ENCODE measurements around the gene CDKL2. TPM values are rescaled to one million over a fixed set of nuclear protein-coding genes. Genes with fewer than 3 reads are reported as not detected.

The CDKL2 gene
- total RNA-seq, 1 experiment from 2014 or later: 1.5 TPM

DNA sequence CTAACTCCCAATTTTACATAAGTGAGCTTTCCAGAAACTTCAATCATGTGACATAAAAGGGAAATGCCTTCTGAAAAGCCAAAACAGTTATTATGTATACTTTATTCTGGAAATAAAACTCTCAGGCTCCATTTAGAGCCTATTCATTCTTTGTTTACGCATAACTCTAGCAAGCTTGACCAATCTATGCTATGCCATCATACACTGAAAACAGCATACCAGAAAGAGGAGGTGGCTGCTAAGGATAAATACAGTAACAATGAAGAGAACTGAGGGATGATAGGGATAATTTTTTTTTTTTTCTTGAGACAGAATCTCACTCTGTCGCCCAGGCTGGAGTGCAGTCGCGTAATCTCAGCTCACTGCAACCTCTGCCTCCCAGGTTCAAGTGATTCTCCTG is 24.4 kb downstream of the CDKL2 start:
- H3K36me3 ChIP-seq (ENCODE audit: insufficient read depth, low read length, poor library complexity, severe bottlenecking): no peaks in the 10 kb centered on the region
- ChIA-PET POLR2A (ENCODE audit: low non-redundant PET) (no interaction called here), CTCF (no interaction called here)
- H3K27me3 ChIP-seq (replicated peaks; ENCODE audit: insufficient read depth, low read depth, low read length, poor library complexity): no peaks in the 10 kb centered on the region
- no TSS peak for BruUV-seq (replicated peaks)
- H3K4me1 ChIP-seq (ENCODE audit: insufficient read depth, low read length, poor library complexity, severe bottlenecking): no peaks in the 10 kb centered on the region
- intact Hi-C loops (cut with micrococcal nuclease; ENCODE audit: unreplicated experiment): no loop called here
- no peak for DNase-seq (ENCODE audit: low spot score)
- H3K9me3 ChIP-seq (ENCODE audit: low read depth, low read length, poor library complexity, severe bottlenecking): no peaks in the 10 kb centered on the region
- TF ChIP-seq, protein P1, sequence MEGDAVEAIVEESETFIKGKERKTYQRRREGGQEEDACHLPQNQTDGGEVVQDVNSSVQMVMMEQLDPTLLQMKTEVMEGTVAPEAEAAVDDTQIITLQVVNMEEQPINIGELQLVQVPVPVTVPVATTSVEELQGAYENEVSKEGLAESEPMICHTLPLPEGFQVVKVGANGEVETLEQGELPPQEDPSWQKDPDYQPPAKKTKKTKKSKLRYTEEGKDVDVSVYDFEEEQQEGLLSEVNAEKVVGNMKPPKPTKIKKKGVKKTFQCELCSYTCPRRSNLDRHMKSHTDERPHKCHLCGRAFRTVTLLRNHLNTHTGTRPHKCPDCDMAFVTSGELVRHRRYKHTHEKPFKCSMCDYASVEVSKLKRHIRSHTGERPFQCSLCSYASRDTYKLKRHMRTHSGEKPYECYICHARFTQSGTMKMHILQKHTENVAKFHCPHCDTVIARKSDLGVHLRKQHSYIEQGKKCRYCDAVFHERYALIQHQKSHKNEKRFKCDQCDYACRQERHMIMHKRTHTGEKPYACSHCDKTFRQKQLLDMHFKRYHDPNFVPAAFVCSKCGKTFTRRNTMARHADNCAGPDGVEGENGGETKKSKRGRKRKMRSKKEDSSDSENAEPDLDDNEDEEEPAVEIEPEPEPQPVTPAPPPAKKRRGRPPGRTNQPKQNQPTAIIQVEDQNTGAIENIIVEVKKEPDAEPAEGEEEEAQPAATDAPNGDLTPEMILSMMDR (conservative IDR thresholded peaks at IDR 0.05; ENCODE audit: low read depth, low read length): no peak
- TF ChIP-seq EZH2 (IDR thresholded peaks at IDR 0.05; ENCODE audit: borderline replicate concordance, low read depth, low read length, poor library complexity, severe bottlenecking): no peak
- no peak overlapping the region for H3K4me3 ChIP-seq (ENCODE audit: low read depth, low read length, poor library complexity, severe bottlenecking)
- no peak overlapping the region for H3K27ac ChIP-seq (ENCODE audit: low read depth, low read length, poor library complexity, severe bottlenecking)

DNA sequence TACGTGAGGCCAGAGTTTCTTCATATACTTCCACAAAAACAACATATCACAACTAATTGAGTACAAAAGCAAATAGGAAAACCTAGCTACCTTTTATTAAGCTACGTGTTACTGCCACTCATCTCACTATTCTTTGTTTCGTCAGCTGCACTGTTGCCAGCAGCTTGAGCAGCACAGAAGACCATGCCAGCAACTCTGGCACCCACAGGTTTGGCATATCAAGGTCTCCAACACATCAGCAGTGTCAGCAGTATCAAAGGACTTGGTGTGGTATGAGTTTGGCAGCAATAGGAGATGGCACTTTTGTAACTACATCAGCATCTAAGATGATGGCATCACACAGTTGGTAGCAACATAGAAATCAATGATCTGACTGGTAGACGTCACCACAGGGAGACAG is 30.7 kb downstream of the CDKL2 start:
- Histone ChIP-seq H3K9me3 (ENCODE audit: low read depth, low read length, poor library complexity, severe bottlenecking) (no peaks in the 10 kb centered on the region), H3K27me3 (replicated peaks; ENCODE audit: insufficient read depth, low read depth, low read length, poor library complexity) (no peaks in the 10 kb centered on the region), H3K4me3 (ENCODE audit: low read depth, low read length, poor library complexity, severe bottlenecking) (no peak overlapping the region), H3K36me3 (ENCODE audit: insufficient read depth, low read length, poor library complexity, severe bottlenecking) (no peaks in the 10 kb centered on the region), H3K27ac (ENCODE audit: low read depth, low read length, poor library complexity, severe bottlenecking) (no peak overlapping the region), H3K4me1 (ENCODE audit: insufficient read depth, low read length, poor library complexity, severe bottlenecking) (peaks cover 20% of the 10 kb centered on the region)
- no TSS peak for BruUV-seq (replicated peaks)
- ChIA-PET POLR2A (ENCODE audit: low non-redundant PET) (no interaction called here), CTCF (no interaction called here)
- no peak for TF ChIP-seq EZH2 (IDR thresholded peaks at IDR 0.05; ENCODE audit: borderline replicate concordance, low read depth, low read length, poor library complexity, severe bottlenecking)
- TF ChIP-seq, protein P1 (conservative IDR thresholded peaks at IDR 0.05; ENCODE audit: low read depth, low read length): no peak
- no peak for DNase-seq (ENCODE audit: low spot score)
- intact Hi-C loops (cut with micrococcal nuclease; ENCODE audit: unreplicated experiment): no loop called here

DNA sequence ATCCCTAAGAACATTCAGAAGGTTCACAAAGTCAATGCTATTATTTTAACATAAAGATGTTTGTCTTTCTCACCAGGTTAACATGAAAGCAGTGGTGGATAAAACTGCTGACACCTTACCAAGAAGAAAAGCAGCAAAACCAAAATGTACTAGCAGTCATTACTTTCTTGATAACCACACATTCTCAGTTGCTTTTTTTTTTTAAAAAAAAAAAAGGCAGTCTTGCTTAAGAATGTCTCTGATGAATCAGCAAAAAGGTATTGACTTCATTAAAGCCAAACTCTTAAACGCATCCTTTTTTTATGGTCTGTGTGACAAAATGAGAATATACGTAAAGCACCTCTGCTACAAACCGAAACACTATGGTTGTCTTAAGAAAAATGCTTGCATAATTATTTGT is 31.9 kb downstream of the CDKL2 start:
- TF ChIP-seq, protein P1 (conservative IDR thresholded peaks at IDR 0.05; ENCODE audit: low read depth, low read length): no peak
- TF ChIP-seq EZH2 (IDR thresholded peaks at IDR 0.05; ENCODE audit: borderline replicate concordance, low read depth, low read length, poor library complexity, severe bottlenecking): no peak
- Histone ChIP-seq H3K27ac (ENCODE audit: low read depth, low read length, poor library complexity, severe bottlenecking) (no peak overlapping the region), H3K4me3 (ENCODE audit: low read depth, low read length, poor library complexity, severe bottlenecking) (no peak overlapping the region), H3K36me3 (ENCODE audit: insufficient read depth, low read length, poor library complexity, severe bottlenecking) (no peaks in the 10 kb centered on the region), H3K9me3 (ENCODE audit: low read depth, low read length, poor library complexity, severe bottlenecking) (no peaks in the 10 kb centered on the region), H3K4me1 (ENCODE audit: insufficient read depth, low read length, poor library complexity, severe bottlenecking) (peaks cover 20% of the 10 kb centered on the region), H3K27me3 (replicated peaks; ENCODE audit: insufficient read depth, low read depth, low read length, poor library complexity) (no peaks in the 10 kb centered on the region)
- ChIA-PET POLR2A (ENCODE audit: low non-redundant PET) (no interaction called here), CTCF (no interaction called here)
- intact Hi-C loops (cut with micrococcal nuclease; ENCODE audit: unreplicated experiment): no loop called here
- BruUV-seq (replicated peaks): no TSS peak
- peak; percentile 29 for DNase-seq (ENCODE audit: low spot score)

Data from A673 (cell line).